HS-27A (cell line): Measurements from ENCODE around the gene NUMB.

Source experiments
- DNase-seq: peaks from one replicate; pipeline ENCODE4 v3.0.0-alpha.2; 2012; ENCODE audit warnings: low read depth, missing footprints

NUMB gene

GRCh38 chr14:73231981-73232851 lies 226.1 kb downstream of the NUMB start:
- DNase-seq, result no peak

GRCh38 chr14:73230051-73230450 lies 228.3 kb downstream of the NUMB start:
- DNase-seq, result no peak

- DNase-seq, result peak; percentile 49
Measured at GRCh38 chr14:73227812-73228781, 230.2 kb downstream of the NUMB start.

GRCh38 chr14:73225496-73225895 lies 232.8 kb downstream of the NUMB start:
- DNase-seq, result no peak
